ENCODE data around the gene MCM9.

GRCh38 chr6:118774581-118774980 lies 160.4 kb downstream of the MCM9 start:
- TF ChIP-seq CTCF (IDR thresholded peaks at IDR 0.05; ENCODE audit: low read depth, low read length) (no peak), EZH2phosphoT487 (IDR thresholded peaks at IDR 0.05; ENCODE audit: low read depth) (no peak)
